HG03432 (cell line): ENCODE results near the gene B4GALT1.
"Not testable (repeated sequence)": the region's sequence is repeated elsewhere in the genome, so short reads cannot be mapped to it uniquely, and the experiment has no call there.

Experiments used
- ATAC-seq: cut with Tn5 transposase; IDR thresholded peaks from one replicate; pipeline ENCODE4 v1.9.1; 2021; ENCODE audit warnings: mild to moderate bottlenecking, moderate library complexity; ENCODE audit not compliant: unreplicated experiment

Gene B4GALT1

DNA sequence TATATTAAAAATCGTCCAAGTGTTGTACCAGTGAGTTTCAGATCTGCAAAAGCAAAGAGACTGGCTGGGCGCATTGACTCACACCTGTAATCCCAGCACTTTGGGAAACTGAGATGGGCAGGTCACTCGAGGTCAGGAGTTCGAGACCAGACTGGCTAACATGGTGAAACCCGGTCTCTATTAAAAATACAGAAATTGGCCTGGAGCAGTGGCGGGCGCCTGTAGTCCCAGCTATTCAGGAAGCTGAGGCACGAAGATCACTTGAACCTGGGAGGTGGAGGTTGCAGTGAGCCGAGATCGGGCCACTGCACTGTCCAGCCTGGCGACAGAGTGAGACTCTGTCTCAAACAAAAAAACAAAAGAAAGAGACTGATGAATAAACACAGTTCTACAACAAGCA, 18.3 kb upstream of the B4GALT1 start:
- no peak for ATAC-seq

DNA sequence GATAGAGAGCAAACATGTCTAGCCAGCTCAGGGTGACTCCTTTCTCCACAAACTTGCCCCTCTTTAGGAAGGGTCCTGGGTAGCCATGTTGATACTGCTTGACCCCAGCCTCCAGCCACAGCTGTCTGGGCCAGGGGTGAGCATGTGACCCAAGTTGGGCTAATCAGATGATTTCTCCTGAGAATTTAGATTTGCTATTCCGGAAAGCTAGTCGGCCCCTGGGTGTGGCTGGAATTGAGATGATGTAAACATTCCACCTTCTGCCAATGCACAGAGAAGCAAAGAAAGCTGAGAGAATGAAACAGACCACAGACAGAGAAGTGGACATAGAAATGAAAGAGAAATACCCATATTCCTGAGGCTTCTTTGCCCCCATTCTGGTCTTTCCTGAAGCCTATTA, 17.8 kb upstream of the B4GALT1 start:
- no peak for ATAC-seq

DNA sequence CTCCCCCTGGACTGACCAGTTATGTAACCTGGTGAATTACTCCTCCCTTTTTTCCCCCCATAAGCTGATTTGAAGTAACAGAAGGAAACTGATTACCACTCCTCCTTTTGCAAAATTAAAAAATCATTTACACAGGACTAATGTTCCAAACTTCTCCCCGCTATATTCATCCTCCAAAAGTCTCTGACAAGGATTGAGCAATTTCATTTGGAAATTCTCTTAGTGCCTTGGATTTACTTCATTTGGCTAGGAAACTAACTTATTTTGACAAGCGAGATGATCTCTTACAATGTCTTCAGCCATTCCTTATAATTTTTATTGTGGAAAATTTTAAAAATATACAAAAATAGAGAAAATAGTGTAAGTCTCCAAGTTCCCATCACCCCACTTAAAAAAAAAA, 15.4 kb upstream of the B4GALT1 start:
- ATAC-seq, result no peak

DNA sequence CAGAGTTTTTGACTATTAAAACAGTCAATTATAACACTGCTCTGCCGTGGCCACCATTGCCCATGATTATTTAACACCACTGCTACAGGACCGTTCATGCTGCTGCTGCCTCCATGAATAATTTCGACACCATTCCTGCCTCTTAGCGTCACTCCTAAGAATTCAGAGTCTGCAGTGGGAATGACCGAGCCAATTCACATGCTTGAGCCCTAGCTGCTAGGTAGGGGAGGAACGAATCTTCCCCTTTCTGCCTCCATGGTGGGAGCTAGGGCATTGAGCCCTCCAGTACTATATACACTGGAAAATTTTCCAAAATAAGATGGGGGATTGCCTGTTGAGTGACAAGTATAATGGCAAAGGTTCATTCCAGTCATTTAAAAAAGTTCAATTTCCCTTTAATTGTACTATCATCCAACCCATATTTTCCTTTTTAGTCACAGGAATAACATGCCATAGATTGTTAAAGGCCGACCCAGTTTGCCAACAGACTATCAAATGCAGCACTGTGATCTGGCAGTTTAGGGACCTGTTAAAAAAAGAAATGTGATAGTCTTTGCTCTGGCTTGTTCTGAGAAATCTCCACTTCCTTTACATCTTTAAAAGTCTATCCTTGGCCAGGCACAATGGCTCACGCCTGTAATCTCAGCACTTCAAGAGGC, 13.5 kb upstream of the B4GALT1 start:
- no peak for ATAC-seq

DNA sequence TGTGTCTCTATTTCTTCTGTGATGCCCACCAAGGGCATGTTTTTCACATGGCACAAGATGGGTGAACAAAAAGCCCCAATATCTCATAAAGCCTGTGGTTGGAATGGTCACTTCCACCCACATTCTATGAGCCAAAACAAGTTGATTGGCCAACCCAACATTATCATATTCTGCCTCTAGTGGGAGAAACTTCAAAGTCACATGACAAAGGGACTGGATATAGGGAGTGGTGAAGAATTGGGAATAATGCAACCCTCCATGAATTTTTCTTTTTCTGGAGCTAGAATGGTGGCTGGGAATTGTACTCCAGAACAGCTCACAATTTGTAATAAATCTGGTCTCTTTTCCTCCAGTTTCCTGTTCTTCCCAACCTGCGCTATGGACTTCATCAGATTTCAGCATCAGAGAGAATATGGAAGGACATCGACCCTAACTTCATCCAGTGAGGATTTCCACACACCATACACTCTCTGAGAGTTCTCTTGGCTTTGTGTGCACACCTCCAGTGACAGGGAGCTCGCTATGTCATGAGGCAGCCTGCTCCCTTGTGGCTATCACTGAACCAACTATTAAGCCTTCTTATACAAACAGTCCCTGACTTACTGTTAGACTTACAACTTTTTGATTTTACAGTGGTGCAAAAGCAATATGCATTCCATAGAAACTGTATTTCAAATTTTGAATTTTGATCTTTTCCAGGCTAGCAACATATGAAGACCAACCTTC, 12.0 kb upstream of the B4GALT1 start:
- ATAC-seq, result no peak

DNA sequence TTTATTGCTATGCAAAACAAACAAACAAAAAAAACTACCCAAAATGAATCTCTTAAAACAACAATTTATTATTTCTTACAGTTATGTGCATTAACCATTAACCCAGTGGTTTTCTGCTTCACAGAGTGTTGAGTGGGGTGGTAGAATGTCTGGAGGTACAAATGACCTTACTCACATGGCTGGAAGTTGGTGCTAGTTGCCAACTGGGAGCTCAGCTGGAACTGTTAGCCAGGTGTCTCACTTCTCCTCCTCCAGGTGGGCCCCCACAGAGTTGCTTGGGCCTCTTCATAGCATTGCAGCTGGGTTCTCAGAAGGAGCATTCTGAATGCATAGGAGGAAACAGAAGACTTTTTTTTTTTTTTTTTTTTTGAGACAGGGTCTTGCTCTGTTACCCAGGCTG, 10.5 kb upstream of the B4GALT1 start:
- ATAC-seq, result peak; percentile 94

DNA sequence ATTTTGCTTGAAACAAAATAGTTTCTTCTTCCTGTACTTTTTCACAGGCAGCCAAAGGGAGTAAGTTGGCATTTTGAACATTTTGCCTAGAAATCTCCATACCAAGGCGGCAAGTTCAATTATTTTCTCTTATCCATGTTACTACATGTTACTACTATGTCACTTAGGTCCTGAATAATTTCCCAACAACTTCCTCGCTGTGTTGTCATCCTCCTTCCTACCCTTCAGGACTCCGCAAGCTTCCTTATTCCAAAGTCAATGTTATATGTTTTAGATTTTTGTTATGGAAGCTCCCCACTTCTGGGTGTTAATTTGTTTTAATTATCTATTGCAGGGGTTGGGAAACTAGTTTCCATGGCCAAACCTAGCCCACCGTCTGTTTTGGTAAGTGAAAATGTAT, 9.9 kb upstream of the B4GALT1 start:
- no peak for ATAC-seq

DNA sequence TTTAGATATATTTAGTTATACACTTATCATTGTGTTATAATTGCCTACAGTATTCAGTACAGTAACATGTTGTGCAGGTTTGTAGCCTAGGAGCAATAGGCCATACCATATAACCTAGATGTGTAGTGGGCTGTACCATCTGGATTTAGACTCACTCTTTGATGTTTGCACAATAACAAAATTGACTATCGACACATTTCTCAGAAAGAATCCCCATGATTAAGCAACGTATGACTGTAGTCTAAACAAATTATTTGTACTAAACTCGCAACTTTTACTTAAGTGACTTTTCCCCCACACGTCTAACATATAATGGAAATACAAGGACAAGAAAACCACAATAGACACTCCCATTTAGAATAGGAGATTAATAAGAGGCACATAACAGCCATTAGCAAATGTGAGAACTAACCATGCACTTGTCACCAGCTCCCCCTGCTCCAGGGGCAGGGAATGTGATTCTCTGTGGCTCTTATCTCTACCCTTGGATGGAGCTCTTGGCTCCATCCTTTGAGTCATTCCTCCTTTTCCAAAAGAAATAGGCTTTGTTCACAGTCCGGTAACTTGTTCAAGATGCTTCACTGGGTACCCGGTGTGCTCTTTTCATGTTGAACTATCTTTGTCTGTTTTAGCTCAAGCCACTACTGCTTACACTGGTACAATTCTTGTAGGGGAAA, 8.7 kb upstream of the B4GALT1 start:
- no peak for ATAC-seq

DNA sequence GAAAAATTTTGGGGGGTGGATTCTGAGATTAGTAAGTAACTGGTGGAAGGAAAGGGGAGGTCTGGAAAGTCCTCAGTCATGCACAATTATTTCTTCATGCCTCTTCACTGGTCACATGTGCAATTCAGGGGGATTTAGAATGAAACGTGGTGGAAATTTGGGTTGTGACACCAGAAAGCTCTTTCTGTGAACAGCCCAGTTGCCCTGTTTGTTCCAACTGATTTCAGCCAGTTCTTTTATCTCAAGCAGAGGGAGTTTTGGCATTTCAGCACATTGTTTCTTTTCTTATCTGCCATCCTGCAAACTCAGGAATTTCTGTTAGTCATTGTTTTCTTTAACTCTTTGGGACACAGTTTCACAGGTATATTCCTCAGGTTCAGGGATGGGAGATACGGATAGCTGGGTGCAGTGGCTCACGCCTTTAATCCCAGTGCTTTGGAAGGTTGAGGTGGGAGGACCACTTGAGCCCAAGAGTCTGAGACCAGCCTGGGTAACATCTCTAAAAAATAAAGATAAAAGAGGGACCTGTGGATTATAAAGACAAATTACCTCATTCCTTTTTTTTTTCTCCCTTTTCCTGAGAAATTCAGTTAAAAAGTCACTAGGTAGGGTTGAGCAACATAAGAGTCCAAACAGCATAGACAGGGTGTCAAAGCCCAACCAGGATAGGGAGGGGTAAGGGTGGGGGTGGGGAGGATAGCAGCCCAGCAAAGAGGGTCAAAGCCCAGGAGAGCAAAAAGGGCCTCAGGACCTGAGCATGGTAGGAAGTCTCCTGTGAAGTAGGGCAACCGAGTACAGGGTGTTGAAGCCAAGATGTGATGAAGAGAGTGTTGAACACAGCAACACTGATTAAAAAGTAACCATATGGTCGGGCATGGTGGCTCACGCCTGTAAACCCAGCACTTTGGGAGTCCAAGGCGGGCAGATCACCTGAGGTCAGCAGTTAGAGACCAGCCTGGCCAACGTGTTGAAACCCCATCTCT, 5.4 kb upstream of the B4GALT1 start:
- no peak for ATAC-seq

DNA sequence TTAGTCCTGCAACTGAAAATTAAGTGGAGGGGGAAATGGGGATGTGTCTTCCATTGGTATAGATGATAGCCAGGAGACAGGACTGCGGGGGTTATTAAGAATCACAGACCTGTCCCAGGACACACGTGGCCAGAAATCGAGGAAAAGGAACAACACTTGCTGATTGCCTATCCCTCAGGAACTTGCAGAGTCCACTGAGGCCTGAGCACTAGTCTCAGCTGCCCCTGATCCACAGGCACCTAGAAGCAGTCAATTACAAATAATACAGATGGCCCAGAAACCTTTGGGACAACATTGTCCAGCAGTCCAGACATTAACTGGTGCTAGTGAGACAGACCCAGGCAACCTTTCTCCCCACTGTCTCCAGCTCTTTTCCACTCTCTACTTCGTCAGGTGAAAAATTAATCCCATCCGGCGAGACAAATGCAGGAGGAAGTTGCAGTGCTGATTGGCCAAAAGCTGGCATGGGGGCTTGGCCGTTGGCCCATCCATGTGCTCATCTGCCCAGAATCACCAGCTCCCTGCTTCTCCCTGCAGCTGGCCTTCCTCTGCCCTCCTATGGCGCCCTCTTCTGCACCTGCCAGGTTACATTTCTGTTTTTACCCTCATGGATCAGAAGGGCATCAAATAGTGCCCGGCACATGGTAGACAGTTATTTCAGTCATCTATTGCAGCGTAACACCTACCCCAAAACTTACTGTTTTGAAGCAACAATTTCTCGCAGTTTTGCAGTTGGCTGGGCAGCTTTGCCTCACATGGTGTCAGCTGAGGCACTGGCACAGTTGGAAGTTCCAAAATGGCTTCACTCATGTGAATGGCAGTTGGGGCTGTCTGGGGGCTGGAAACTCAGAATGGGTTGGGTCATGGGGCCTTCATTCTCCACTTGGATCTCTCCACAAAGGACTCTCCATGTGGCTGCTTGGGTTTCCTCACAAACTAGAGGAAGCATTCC, 3.6 kb upstream of the B4GALT1 start:
- ATAC-seq, result no peak

DNA sequence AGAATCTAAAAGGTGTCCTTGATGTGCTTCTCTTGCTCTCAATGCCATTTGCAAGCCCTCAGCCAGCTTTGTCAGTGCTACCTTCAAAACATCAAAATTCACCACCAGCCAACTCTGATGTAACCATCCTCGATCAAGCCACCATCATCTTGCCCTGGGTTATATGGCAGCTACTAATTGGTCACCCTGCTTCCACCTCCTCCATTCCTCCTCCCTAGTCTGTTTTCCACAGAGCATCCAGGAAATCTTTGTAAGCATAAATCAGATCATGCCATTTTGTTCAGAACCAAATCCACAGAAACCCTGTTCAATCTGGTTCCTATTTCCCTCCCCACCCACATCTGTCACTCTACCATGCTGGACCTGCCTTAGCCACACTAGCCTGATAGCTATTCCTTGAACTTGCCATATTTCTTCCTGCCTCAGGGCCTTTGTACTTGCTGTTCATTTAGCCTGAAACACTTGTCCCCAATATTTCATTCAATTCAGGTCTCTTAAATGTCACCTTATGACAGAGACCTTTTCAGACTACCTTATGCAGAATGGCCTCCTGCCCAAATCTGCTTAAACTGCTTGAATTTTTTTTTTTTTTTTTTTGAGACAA, 1.9 kb upstream of the B4GALT1 start:
- ATAC-seq, result no peak

DNA sequence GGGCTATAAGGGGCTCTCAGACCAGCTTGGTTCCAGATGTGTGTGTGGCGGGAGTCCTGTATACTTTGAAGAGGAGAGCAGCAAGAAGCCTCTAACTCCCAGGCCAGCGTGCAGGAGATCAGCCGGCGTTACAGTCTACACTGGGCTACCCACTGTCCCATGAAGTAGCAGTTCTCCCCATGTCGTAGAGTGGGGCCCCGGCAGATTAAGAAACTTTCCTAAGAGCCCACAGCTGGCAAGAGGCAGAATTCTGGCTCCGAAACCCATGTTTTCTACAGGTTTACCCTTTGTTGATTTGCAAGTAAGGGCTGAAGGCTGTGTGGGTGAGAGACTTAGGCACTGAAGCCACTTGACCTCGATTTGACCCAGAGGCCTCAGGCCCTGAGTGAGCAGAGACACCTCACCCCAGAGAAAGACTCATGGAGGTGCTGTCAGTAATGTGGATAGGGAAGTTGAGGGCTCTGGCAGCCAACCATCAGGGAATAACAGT, 881 bp upstream of the B4GALT1 start:
- ATAC-seq, result peak; percentile 3

DNA sequence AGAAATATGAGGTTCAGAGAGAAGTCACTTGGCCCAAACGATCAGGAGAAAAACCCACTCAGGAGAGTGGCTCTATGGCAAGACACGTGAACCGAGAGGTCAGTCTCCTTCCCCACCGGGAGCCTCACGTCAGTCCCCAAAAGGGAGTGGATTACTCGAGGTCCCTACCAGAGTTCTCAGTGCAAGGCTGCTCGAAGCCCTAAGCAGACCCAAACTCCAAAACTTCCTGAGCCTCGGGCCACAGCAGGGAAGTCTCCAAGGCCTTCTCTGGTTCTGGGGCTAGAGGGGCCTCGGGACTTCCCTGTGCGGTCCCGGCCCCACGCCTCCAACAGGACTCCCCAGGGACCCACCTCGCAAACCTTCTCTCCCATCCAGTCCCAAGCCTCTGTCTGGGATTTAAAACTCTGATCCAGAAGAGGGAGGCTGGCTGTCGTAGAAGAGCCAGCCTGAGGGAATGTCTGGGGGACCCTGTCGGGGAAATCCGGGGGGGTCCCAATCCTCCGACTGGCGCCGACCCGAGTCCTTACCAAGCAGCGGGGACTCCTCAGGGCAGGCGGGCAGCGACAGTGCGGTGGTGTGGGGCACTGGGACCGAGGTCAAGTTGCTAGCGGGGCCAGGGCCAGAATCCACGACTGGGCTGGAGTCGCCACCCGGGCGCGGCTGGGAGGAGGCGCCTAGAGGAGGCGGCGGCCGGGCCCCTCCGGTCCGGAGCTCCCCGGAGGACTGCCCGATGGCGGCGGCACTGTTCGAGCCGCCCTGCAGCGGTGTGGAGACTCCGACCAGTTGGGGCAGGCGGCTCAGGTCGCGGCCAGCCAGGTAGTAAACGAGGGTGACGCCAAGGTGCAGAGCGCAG, 679 bp downstream of the B4GALT1 start:
- peak; percentile 7 for ATAC-seq

DNA sequence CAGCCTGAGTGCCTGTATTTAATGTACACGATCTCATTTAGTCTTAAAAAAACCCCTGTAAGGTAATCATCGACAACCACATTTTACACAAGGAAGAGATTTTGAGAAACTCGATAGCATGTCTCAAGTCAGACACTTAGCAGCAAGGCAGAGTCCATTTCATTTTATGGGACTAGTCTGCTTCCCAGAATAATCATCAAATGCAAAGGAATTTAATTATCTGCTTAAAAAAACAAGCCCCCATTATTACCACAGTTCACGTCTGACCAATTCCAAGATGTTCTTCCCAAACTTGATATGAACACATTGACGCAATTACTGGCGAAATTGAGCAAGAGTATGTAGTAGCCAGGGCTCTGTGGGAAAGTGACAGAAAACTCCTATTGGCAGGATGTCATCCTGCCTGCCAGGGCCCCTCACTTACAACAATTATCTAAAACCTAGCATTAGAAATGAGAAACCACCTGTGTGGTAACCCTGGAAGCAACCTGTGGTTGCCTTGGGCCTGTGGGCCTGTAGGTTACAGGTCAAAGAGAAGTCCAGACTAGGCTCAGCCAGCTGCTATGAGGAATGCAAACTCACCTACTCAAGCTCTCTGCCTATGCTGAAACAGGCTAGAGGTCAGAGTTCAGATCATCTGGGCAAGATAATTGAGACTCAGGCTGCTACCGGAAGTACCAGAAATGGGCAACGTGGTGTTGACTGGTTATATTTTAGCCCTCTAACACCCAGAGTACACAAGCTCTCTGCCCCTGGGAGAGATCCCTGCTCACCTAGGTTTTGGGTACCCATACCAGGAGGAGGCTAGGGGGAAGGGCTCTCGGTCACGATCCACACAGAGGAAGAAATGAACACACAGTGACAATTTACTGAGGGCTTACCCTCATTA, 1.6 kb downstream of the B4GALT1 start:
- ATAC-seq, result peak; percentile 24

DNA sequence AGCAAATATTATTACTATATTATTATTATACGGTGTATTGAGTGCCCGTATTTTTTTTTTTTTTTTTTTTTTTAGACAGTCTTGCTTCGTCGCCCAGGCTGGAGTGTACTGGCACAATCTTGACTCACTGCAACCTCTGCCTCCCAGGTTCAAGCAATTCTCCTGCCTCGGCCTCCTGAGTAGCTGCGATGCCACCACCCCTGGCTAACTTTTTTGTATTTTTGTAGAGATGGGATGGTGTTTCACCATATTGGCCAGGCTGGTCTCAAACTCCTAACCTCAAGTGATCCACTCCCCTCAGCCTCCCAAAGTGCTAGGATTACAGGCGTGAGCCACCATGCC, 2.2 kb downstream of the B4GALT1 start:
- ATAC-seq, result not testable (repeated sequence)

DNA sequence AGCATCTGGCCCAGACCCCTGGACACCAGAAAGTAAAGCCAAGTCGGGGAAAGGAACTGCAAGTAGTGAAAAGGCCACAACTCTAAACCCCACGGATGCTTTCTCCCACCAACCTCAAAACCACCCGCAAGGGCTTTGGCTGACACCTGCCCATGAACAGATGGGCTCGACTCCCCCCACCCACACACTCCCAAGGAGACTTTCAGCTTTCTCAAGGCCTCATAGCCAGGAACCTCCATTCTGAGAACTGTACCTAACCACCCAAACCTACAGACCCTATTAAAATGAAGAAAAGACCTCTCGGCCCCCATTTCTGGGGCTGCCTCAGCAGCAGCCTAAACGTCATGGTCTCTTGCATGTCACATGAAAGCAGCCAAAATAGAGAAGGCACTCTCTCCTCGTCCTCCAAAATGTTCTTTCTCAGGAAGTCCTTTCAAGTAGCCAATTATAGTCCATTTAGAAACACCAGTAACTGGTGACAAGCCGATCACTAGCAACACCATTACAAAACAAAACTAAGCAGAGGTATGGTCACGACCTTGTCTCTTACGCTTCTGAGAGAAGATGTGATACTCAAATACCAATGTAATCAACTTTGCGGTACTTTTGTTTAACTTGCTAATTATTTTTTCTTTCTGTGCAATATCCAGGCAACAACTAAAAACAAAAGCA, 2.9 kb downstream of the B4GALT1 start:
- peak; percentile 12 for ATAC-seq
